CD14-positive monocyte (primary cell): ENCODE data around the gene NAT14. TPM values are rescaled to one million over a fixed set of nuclear protein-coding genes. Genes with fewer than 3 reads are reported as not detected.
"Not testable (repeated sequence)": the region's sequence is repeated elsewhere in the genome, so short reads cannot be mapped to it uniquely, and the experiment has no call there.

Source experiments
- DNase-seq, 3 donors: peaks; one replicate each; pipeline ENCODE4 v3.0.0-alpha.2; 2011 to 2022
- H2AFZ ChIP-seq: 2 replicates; pipeline ENCODE4 v1.6.0; 2012; ENCODE audit warnings: mild to moderate bottlenecking, low read depth, low read length, inconsistent platforms; ENCODE audit not compliant: insufficient read depth, poor library complexity, severe bottlenecking
- H3K27ac ChIP-seq, 2 donors: 1 replicate in 1 of 2; 2 replicates in 1 of 2; pipeline ENCODE4 v1.5.1; 2012 to 2013; ENCODE audit warnings: low read length in 2 of 2, control low read depth in 1 of 2, inconsistent platforms in 1 of 2, low read depth in 1 of 2, mild to moderate bottlenecking in 1 of 2
- H3K27me3 ChIP-seq, 2 donors: one replicate each; pipeline versions ENCODE4 v1.6.0 to v1.6.1; 2011 to 2013; ENCODE audit warnings: low read length in 2 of 2; ENCODE audit not compliant: control insufficient read depth in 2 of 2, insufficient read depth in 2 of 2
- H3K36me3 ChIP-seq, 2 donors: replicated peaks in 1 of 2; 1 replicate in 1 of 2; 2 replicates in 1 of 2; pipeline versions ENCODE4 v1.5.1 to v1.6.1; 2012 to 2013; ENCODE audit warnings: low read length in 2 of 2, control low read depth in 1 of 2, inconsistent platforms in 1 of 2, mild to moderate bottlenecking in 1 of 2; ENCODE audit not compliant: insufficient read depth in 2 of 2, control insufficient read depth in 1 of 2
- H3K4me1 ChIP-seq, 2 donors: 1 replicate in 1 of 2; 2 replicates in 1 of 2; pipeline versions ENCODE4 v1.5.1 to v1.6.1; 2012 to 2013; ENCODE audit warnings: low read length in 2 of 2, control low read depth in 1 of 2, inconsistent platforms in 1 of 2, mild to moderate bottlenecking in 1 of 2, moderate library complexity in 1 of 2; ENCODE audit not compliant: insufficient read depth in 2 of 2, control insufficient read depth in 1 of 2
- H3K4me2 ChIP-seq: replicated peaks from 2 replicates; pipeline ENCODE3; 2012; ENCODE audit warnings: low read length, moderate library complexity, mild to moderate bottlenecking; ENCODE audit not compliant: poor library complexity, severe bottlenecking; ENCODE audit errors: extremely low read depth
- H3K4me3 ChIP-seq, 3 experiments: fragments of 200-600 bp in 1 of 3; sonication (generic) in 1 of 3; replicated peaks in 1 of 3; 1 replicate in 2 of 3; 2 replicates in 1 of 3; pipeline ENCODE4 v1.5.1; 2011 to 2013; ENCODE audit warnings: low read length in 3 of 3, mild to moderate bottlenecking in 3 of 3, control low read depth in 2 of 3, low read depth in 2 of 3, inconsistent platforms in 1 of 3, moderate library complexity in 1 of 3
- H3K79me2 ChIP-seq: 2 replicates; pipeline ENCODE4 v1.6.0; 2012; ENCODE audit warnings: mild to moderate bottlenecking, control low read depth, inconsistent platforms, low read length, moderate library complexity; ENCODE audit not compliant: insufficient read depth
- H3K9ac ChIP-seq: 2 replicates; pipeline ENCODE4 v1.6.0; 2017; ENCODE audit warnings: low read length, mild to moderate bottlenecking; ENCODE audit not compliant: insufficient read depth, poor library complexity, severe bottlenecking
- H3K9me3 ChIP-seq, 2 donors: replicated peaks in 1 of 2; 1 replicate in 1 of 2; 2 replicates in 1 of 2; pipeline versions ENCODE4 v1.5.1 to v1.6.1; 2012 to 2013; ENCODE audit warnings: low read length in 2 of 2, control low read depth in 1 of 2; ENCODE audit not compliant: control insufficient read depth in 1 of 2, insufficient read depth in 1 of 2
- H4K20me1 ChIP-seq: 2 replicates; pipeline ENCODE4 v1.6.0; 2012; ENCODE audit warnings: mild to moderate bottlenecking, low read length, control low read depth, moderate library complexity; ENCODE audit not compliant: insufficient read depth
- H3K27ac Mint-ChIP-seq, 7 donors: one replicate each; pipeline ENCODE4 v1.8.0; 2020; ENCODE audit warnings: mild to moderate bottlenecking in 7 of 7, mixed read lengths in 7 of 7, moderate library complexity in 6 of 7, inconsistent platforms in 2 of 7
- H3K27me3 Mint-ChIP-seq, 3 donors: one replicate each; pipeline ENCODE4 v1.8.0; 2021 to 2022; ENCODE audit warnings: low read depth in 3 of 3, mild to moderate bottlenecking in 3 of 3, mixed read lengths in 3 of 3, moderate library complexity in 3 of 3, inconsistent platforms in 1 of 3
- H3K36me3 Mint-ChIP-seq, 2 donors: one replicate each; pipeline ENCODE4 v1.8.0; 2020; ENCODE audit warnings: mixed read lengths in 2 of 2, inconsistent platforms in 1 of 2, mild to moderate bottlenecking in 1 of 2
- H3K4me1 Mint-ChIP-seq: one replicate; pipeline ENCODE4 v1.8.0; 2020; ENCODE audit warnings: mild to moderate bottlenecking, mixed read lengths
- H3K4me3 Mint-ChIP-seq, 2 donors: one replicate each; pipeline ENCODE4 v1.8.0; 2020; ENCODE audit warnings: mild to moderate bottlenecking in 2 of 2, mixed read lengths in 2 of 2, moderate library complexity in 1 of 2
- H3K9me3 Mint-ChIP-seq, 7 donors: one replicate each; pipeline ENCODE4 v1.8.0; 2020 to 2022; ENCODE audit warnings: mixed read lengths in 7 of 7, mild to moderate bottlenecking in 6 of 7, moderate library complexity in 6 of 7, inconsistent platforms in 2 of 7
- CTCF ChIP-seq: fragments of 200-600 bp; IDR thresholded peaks from one replicate; pipeline ENCODE4 v1.8.0; 2022; ENCODE audit warnings: antibody characterized with exemption, mild to moderate bottlenecking
- WGBS: methylation state at CpG from one replicate; pipeline ENCODE4 v1.1.5; 2013; ENCODE audit warnings: missing lambda C conversion rate; ENCODE audit not compliant: insufficient coverage; 5-methylcytosine and 5-hydroxymethylcytosine counted together
- intact Hi-C, 2 donors: fragments of 100-400 bp; cut with micrococcal nuclease; formaldehyde crosslinking; loops; one replicate each; pipeline versions ENCODE4 v1.15.0 to v1.15.1; 2023
- polyA plus RNA-seq, 3 donors: library from polyadenylated mRNA; depleted of rRNA in 1 of 3; unstranded in 2 of 3; stranded (reverse) in 1 of 3; fragments of 300-500 nt in 2 of 3; fragments of >200 nt in 1 of 3; fragmentation: Illumina TruSeq in 2 of 3; gene quantifications; 1 replicate in 2 of 3; 2 replicates in 1 of 3; pipeline ENCODE4 v1.2.3, GENCODE V29; 2012 to 2021

Gene NAT14
- polyA plus RNA-seq, 3 donors = 1.5 to 2.2 (median 1.9) TPM

- Mint-ChIP-seq H3K27me3 (peaks cover 14 to 23% (median 21%) of the 10 kb centered on the region in 3 donors), H3K4me3 (no peak overlapping the region), H3K27ac (no peak overlapping the region), H3K9me3 (peaks cover 0 to 5% (median 0%) of the 10 kb centered on the region in 7 donors), H3K4me1 (no peaks in the 10 kb centered on the region), H3K36me3 (no peaks in the 10 kb centered on the region)
- Histone ChIP-seq H3K36me3 (no peaks in the 10 kb centered on the region), H4K20me1 (no peaks in the 10 kb centered on the region), H3K9ac (no peak overlapping the region), H3K9me3 (no peaks in the 10 kb centered on the region), H3K79me2 (no peaks in the 10 kb centered on the region), H3K4me2 (no peak overlapping the region), H2AFZ (no peak overlapping the region), H3K27ac (no peak overlapping the region), H3K27me3 (peaks cover 0 to 9% of the 10 kb centered on the region in 2 donors), H3K4me3 (no peak overlapping the region), H3K4me1 (no peaks in the 10 kb centered on the region)
- no peak for DNase-seq
- 88% methylated on average over 10 of the region's 11 CpGs for WGBS
- intact Hi-C loops = no loop called here
- no peak for TF ChIP-seq CTCF
Measured at GRCh38 chr19:55495646-55496349, 10.8 kb downstream of the NAT14 start.

- H3K4me2 ChIP-seq, H3K4me3 ChIP-seq, H3K4me1 ChIP-seq, DNase-seq, H3K9me3 ChIP-seq, H3K4me1 Mint-ChIP-seq, H4K20me1 ChIP-seq, H2AFZ ChIP-seq, H3K36me3 Mint-ChIP-seq, H3K9me3 Mint-ChIP-seq, H3K9ac ChIP-seq, intact Hi-C loops, H3K27me3 ChIP-seq, H3K27ac Mint-ChIP-seq, H3K4me3 Mint-ChIP-seq, H3K27ac ChIP-seq, H3K79me2 ChIP-seq, H3K36me3 ChIP-seq: not testable (repeated sequence)
- peaks cover 12 to 22% (median 18%) of the 10 kb centered on the region in 3 donors for H3K27me3 Mint-ChIP-seq
- WGBS = 91% methylated on average over 4 of the region's 10 CpGs
Measured at GRCh38 chr19:55496820-55497219, 11.8 kb downstream of the NAT14 start.
